Subcutaneous adipose tissue (tissue), 4 donors: ENCODE measurements around the gene MAPK10. TPM values are rescaled to one million over a fixed set of nuclear protein-coding genes. Genes with fewer than 3 reads are reported as not detected.

Source experiments
- total RNA-seq, 4 donors: library from RNA; depleted of rRNA; stranded (reverse); fragments of >200 nt; gene quantifications; one replicate each; pipeline ENCODE4 v1.1.0, GENCODE V29; 2016
- TF ChIP-seq, protein P1 (sequence below): fragments of 450-650 bp; IDR thresholded peaks from one replicate; pipeline ENCODE4 v1.5.1; 2016; ENCODE audit warnings: low read depth, mild to moderate bottlenecking, control low read depth, antibody characterized with exemption, moderate library complexity

The MAPK10 gene
- total RNA-seq, 4 donors from 2014 or later, result 12.9 to 61.6 (median 34.8) TPM

DNA sequence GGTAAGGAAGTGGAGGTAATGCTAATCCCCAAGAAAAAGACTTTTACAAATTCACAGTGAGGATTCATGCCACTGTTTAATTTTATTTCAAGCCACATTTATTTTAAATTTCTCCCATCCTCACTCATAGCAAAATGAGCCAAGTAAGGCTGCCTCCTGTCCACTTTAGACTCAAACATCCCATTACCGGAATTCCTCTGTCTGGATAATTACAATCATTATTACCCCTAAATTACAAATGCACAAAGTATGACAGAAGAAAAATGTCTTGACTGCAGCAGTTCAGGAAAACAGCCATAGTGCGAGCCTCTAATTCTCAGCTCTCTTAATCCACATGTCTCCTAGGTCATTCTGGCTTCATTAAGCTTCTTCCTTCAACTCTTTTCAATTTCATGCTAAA is 57.0 kb downstream of the MAPK10 start:
- TF ChIP-seq, protein P1, sequence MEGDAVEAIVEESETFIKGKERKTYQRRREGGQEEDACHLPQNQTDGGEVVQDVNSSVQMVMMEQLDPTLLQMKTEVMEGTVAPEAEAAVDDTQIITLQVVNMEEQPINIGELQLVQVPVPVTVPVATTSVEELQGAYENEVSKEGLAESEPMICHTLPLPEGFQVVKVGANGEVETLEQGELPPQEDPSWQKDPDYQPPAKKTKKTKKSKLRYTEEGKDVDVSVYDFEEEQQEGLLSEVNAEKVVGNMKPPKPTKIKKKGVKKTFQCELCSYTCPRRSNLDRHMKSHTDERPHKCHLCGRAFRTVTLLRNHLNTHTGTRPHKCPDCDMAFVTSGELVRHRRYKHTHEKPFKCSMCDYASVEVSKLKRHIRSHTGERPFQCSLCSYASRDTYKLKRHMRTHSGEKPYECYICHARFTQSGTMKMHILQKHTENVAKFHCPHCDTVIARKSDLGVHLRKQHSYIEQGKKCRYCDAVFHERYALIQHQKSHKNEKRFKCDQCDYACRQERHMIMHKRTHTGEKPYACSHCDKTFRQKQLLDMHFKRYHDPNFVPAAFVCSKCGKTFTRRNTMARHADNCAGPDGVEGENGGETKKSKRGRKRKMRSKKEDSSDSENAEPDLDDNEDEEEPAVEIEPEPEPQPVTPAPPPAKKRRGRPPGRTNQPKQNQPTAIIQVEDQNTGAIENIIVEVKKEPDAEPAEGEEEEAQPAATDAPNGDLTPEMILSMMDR, result no peak

DNA sequence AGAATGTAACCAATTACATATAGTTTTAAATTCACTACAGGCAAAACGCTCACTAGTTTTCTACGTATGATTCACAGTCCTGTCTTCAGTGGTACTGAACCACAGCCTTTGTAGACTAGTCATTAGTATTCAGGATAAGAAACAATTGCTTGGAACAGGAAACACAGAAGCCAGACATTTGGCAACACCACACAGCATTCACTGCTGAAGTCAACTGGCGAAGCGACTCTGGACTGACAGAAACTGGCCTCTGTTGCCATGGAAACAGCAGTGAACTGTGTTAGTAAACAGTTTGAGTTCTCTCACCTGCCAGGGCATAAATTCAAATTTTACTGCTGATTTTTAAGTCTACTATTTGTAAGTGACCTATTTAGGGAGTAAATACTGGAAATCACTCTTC is 57.6 kb downstream of the MAPK10 start:
- TF ChIP-seq, protein P1, result no peak

DNA sequence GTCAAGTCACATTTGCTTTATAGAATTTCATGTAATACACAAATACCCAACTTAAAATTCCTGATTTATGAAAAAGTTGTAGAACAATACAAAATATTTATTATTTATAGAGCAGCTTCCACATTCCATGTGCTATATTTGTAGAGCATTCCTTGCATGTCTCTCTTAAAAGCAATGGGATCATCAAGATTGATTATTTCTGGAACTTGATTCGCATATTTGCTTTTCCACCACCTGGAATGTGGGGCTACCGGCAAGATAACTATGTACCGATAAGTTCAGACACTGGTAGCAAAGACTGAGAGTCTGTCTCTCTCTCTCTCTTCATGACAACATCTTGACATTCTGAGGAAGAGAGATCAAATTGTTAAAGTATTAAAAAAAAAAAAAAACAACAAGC is 59.3 kb downstream of the MAPK10 start:
- TF ChIP-seq, protein P1, result no peak

DNA sequence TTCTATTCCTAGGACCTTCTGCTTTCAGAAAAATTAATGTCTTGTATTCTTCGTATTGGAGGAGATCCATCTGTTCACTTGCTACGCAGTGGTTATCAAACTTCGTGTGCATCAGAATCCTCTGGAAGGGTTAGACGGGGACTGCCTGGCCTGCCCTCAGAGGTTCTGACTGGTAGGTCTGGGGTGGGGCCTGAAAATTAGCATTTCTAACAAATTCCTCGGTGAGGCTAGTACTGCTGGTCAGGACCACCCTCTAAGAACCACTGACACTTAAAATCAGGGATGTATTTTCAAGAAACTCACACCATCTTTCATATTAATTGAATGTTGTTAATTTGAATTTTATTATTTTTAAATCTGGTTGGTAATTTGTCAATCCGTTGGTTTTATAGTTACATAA is 63.0 kb downstream of the MAPK10 start:
- TF ChIP-seq, protein P1, result no peak

DNA sequence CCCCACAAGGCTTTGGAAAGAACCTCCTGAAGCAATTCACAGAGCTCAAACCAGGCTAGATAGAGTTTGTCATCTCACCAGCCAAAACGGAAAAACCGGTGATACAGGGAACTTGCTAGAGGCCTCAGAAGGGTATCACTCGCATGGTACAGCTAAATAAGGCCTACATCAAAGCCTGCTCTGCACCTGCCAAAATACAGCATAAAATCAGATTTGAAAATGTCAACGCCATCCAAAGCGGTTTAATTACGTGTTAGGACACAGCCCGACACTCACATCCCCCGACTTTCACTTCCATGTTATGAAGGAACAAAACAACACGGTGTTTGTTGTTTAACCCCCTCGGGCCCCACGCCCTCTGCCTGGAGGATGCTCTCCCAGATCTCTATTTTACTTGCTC is 65.0 kb downstream of the MAPK10 start:
- TF ChIP-seq, protein P1, result no peak

DNA sequence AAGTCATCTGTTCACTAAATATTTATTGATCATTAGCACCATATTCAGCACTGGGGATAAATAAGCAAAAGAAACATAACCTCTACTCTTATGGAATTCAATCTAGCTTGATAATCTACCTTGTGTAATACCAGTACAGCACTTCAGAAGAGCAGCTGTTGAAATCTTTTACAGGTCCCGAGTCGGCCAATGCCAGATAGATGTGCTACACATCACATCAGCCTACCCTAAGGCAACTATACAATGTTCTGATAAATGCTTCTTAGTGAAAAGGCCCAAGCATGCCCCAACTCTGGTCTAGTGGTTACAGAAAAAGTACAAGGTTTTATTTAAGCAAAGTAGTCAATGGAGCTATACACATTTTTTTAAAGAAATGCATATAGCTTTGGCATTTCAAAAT is 68.7 kb downstream of the MAPK10 start:
- TF ChIP-seq, protein P1, result no peak

DNA sequence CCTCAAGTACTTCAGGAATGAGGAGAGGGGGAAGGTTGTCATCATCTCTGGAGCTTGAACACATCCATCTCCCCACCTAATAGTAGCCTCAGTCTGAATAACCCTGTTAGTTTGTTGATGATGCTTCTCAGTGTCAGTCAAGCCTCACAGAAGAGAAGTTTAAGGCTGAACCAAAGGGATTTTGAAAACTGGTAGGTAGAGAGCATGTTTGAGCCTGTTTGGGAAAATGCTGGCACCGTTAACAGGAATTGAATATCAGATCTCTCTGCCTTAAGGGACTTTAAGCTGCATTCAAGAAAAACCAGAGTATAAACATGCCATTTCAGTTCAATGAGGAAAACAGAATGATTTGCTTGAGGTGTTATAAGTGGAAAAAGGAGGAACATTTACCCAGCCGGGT is 73.1 kb downstream of the MAPK10 start:
- TF ChIP-seq, protein P1, result no peak
